Sciatic nerve (tissue), 2 donors: Measurements from ENCODE around the gene HSP90AB1. TPM values are rescaled to one million over a fixed set of nuclear protein-coding genes. Genes with fewer than 3 reads are reported as not detected.

Experiments
- ATAC-seq: fragments of 200-7000 bp; cut with Tn5 transposase; one replicate; pipeline ENCODE4 v1.9.1; 2020; ENCODE audit warnings: mild to moderate bottlenecking, moderate library complexity
- DNase-seq: peaks from one replicate; pipeline ENCODE4 v3.0.0-alpha.2; 2020; ENCODE audit warnings: low spot score
- intact Hi-C: fragments of 100-400 bp; cut with DNase I; formaldehyde crosslinking; loops from one replicate; pipeline ENCODE4 v1.14.2; 2022
- total RNA-seq: library from RNA; stranded (reverse); fragmentation: NEBNext Ultra II Directional; extraction: Animal tissue kit (Norgen Biotek cat#: 25700); gene quantifications from one replicate; pipeline ENCODE4 v1.2.1, GENCODE V29; 2021
- donor health status: DM: no; HTN: no; CAD: no.
- donor health status: DM: no; HTN: no; CAD: no.

The HSP90AB1 gene
- total RNA-seq, 1 donor from 2014 or later = 470 TPM

DNA sequence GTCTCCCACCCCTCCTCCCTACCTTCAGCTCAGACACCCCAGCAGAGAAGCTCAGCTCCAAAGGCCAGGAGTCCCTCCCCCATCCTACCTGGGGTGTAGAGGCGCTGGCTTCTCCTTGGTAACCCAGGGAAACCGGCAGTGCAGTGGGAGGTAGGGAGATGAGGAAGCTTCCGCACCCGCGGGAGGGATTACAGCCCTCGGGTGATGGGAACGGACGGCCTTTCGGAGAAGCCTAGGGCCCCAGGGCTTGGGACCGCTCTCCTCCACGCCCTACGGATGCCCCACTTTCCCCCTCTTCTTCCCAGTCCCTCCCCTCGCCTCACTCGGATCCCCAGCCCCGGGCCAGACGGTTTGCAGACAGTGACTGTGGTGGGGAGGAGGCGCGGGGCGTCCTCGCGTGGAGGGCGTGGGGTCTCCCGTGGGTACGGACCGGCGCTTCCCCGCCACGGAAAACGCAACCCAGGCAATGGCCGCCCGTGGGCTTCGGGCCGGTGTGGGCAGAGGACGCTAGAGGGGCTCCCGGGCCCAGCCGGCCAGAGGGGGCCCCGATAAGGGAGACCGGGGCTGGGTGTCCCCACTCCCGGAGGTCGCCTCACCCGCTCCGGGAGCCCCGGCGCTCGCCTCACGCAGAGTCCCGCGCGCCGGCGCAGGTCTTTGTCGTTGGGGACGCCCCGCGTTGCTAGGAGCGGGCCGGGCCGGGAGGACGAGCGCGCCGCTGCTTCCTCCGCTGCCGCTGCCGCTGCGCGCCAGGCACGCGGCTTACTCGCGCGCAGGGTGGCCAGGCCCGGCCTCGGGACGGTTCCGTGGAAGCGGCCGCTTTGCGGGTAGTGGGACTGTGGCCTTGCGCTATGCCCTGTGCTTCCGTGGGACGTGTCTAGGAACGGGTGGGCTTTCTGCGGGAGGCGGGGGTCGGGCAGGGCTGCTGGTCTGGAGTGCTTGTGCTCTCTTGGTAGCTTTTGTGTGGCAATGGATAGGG is 50.5 kb downstream of the HSP90AB1 start:
- DNase-seq = no peak
- ATAC-seq = peak; percentile 73
- intact Hi-C loops = no loop called here

DNA sequence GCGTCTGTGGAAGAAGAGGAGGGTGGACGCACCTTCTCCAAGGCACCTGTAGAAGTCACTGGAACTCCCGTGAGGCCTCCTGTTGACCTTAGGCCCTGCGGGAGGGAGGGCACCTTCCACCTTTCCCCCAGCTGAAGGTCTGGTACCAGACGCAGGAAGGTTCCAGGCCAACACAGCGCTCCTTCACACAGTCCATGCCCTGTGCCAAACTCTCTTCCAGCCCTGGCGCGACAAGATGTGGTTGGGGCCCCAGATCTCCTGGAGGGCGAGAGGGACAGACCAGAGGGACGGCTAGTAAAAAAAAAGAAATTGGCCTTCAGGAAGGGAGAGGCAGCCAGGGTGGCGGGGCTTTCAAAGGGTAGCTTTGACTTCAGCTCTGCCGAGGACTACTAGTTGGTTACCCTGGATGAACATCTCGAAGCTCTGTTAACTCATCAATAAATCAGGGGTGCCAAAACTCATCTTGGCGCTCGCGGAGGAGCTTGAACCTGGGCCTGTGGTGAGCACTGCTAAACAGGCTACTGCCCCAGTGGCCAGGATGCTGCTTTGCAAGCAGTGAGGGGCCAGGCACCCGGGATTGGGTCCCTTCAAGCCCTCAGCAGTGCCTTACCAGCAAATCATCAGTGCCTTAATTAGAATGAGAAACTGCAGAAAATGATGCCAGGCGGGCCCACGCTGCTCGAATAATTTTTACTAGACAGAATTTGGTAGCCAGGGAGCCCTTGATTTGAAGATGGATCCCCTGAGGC is 51.3 kb downstream of the HSP90AB1 start:
- DNase-seq = no peak
- ATAC-seq = peak; percentile 19
- intact Hi-C loops = no loop called here

DNA sequence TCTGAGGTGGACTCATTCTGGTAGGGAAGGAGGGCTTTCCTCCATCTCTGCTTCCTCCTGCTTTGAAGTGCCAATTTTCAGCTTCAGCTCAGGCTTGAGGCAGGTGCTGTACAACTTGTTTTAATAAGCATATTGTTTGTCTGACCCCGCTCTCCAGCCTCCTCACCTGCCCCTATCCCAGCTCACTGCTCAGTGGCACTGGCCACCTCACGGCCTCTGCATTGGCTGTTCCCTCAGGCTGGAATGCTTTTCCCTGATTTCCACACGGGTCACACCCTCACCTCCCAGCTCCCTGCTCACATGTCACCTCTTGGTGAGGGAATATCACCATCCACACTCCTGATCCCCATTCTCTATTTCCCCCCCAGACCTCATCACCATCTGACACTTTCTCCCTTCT is 52.0 kb downstream of the HSP90AB1 start:
- DNase-seq (no peak), ATAC-seq (no peak)
- intact Hi-C loops = no loop called here

DNA sequence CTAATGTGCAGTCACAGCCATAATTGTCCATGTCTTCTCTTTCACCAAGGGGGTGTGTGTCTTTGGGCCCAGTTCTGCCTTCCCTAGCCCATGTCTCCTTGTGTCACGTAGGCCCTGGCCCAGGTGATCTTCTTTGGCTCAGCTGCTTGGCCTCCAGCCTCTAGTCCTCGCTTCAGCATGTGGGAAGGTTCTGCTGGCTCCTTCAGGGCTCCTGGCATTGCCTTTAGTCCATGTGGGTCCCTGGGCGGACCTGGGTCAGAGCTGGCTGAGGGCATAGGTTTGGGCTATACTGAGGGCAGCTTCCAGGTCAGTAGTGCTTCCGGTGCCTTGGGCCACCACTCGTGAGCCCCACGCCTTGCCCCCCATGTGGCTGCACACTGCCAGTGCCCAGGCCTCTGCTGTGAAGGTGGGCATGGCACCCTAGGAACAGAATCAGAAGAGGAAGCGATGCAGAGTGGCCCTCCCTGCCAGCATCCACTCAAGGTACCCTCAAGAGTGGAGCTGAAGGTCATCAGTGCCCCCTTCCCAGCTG is 53.5 kb downstream of the HSP90AB1 start:
- intact Hi-C loops = no loop called here
- DNase-seq = no peak
- ATAC-seq = no peak

DNA sequence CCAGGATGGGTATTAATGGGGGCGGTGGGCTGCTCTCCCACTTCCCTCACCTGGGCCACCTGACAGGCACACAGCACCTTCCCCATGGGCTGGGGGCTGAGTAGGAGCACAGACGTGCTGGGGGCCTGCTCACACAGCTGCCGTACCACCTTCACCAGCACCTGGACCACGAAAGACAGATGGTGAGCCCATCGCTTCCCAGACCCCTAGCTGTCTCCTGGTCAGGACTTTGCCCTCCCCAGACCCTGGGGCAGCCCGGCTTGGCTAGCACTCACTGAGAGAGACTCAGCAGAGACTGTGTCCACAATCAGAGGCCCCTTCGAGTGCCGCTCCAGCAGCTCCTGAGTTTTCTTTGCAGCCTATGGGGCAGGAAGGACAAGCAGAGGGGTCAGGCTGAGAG is 54.2 kb downstream of the HSP90AB1 start:
- ATAC-seq = no peak
- DNase-seq = no peak
- intact Hi-C loops = no loop called here

DNA sequence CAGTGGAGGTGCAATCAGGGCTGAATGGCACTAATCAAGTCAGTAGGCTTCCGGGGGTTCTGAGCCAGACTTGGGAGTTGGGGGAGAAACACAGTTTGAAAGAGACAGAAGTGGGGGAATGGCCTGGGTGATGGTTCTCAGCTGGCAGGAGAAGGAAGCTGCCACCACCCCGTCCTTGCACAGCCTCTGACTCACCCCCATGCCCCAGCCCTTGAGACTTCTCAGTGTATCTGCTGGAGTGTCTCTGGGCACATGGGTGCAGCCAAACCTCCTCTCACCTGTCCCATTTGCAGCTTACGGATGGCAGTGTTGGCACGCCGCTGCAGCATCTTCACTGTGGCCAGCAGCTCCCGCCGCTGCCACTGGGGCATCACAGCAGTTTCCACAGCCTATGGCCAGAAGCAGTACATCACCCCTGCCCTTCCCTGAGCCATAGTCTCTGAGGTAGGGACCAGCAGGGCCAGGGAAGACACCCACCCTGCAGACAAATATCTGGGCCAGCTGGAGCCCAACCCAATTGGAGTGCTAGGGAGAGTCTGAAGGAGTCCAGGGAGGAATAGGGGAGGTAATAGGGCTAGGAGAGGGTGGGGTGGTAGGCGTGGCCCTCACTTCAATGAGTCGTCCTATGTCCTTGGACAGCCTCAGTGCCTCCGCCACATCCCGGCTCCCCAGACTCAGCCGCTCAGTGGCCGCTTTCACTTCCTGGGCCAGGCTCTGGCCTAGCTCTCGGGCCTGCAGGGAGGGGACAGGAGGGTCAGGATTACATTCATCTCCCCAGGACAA is 55.1 kb downstream of the HSP90AB1 start:
- intact Hi-C loops = no loop called here

DNA sequence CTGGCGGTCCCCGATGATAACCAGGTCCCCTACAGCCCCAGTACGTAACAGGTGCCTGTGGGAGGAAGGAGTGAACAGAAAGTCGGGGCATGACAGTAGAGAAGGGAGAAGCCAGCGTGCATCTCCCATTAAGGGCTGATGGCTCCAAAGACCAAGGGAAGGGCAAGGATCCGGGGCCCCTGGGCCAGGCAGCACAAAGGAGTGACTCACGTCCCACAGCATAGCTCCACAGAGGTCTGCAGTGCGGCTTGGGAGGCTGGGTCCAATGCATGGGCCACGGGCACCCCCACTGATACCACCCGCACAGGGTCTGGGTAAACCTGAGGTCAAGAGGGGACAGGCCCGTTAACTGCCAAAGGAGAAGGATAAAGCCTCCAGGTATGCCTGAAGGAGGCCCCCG is 56.0 kb downstream of the HSP90AB1 start:
- ATAC-seq (no peak), DNase-seq (no peak)

More for the DNA sequence above, 55.1 kb downstream of the HSP90AB1 start:
- no peak for ATAC-seq
- no peak for DNase-seq

More for the DNA sequence above, 56.0 kb downstream of the HSP90AB1 start:
- intact Hi-C loops = no loop called here

Other genes with a start within 250 kb of the HSP90AB1 start
- 21.8 TPM for gene MRPL14, start 119.6 kb upstream of the HSP90AB1 start, total RNA-seq
- gene TMEM63B, start 119.5 kb upstream of the HSP90AB1 start, total RNA-seq = 38.0 TPM
- 6.9 TPM for gene CAPN11, start 88.3 kb upstream of the HSP90AB1 start, total RNA-seq
- 2.1 TPM for gene MYMX, start 30.2 kb upstream of the HSP90AB1 start, total RNA-seq
- gene SLC29A1, start 23.5 kb upstream of the HSP90AB1 start, total RNA-seq = 71.7 TPM
- 26.8 TPM for gene SLC35B2, start 10.4 kb downstream of the HSP90AB1 start, total RNA-seq
- gene NFKBIE, start 18.4 kb downstream of the HSP90AB1 start, total RNA-seq = 9.1 TPM
- gene TMEM151B, start 23.3 kb downstream of the HSP90AB1 start, total RNA-seq = not detected
- 13.3 TPM for gene AARS2, start 66.2 kb downstream of the HSP90AB1 start, total RNA-seq
- not detected for gene SPATS1, start 95.5 kb downstream of the HSP90AB1 start, total RNA-seq
- 20.3 TPM for gene CDC5L, start 140.6 kb downstream of the HSP90AB1 start, total RNA-seq